CD14-positive monocyte (primary cell): ENCODE results near the gene FSD1. TPM values are rescaled to one million over a fixed set of nuclear protein-coding genes. Genes with fewer than 3 reads are reported as not detected.

Source experiments
- DNase-seq, 3 donors: peaks; one replicate each; pipeline ENCODE4 v3.0.0-alpha.2; 2011 to 2022
- H2AFZ ChIP-seq: 2 replicates; pipeline ENCODE4 v1.6.0; 2012; ENCODE audit warnings: mild to moderate bottlenecking, low read depth, low read length, inconsistent platforms; ENCODE audit not compliant: insufficient read depth, poor library complexity, severe bottlenecking
- H3K27ac ChIP-seq, 2 donors: 1 replicate in 1 of 2; 2 replicates in 1 of 2; pipeline ENCODE4 v1.5.1; 2012 to 2013; ENCODE audit warnings: low read length in 2 of 2, control low read depth in 1 of 2, inconsistent platforms in 1 of 2, low read depth in 1 of 2, mild to moderate bottlenecking in 1 of 2
- H3K27me3 ChIP-seq, 2 donors: one replicate each; pipeline versions ENCODE4 v1.6.0 to v1.6.1; 2011 to 2013; ENCODE audit warnings: low read length in 2 of 2; ENCODE audit not compliant: control insufficient read depth in 2 of 2, insufficient read depth in 2 of 2
- H3K36me3 ChIP-seq, 2 donors: replicated peaks in 1 of 2; 1 replicate in 1 of 2; 2 replicates in 1 of 2; pipeline versions ENCODE4 v1.5.1 to v1.6.1; 2012 to 2013; ENCODE audit warnings: low read length in 2 of 2, control low read depth in 1 of 2, inconsistent platforms in 1 of 2, mild to moderate bottlenecking in 1 of 2; ENCODE audit not compliant: insufficient read depth in 2 of 2, control insufficient read depth in 1 of 2
- H3K4me1 ChIP-seq, 2 donors: 1 replicate in 1 of 2; 2 replicates in 1 of 2; pipeline versions ENCODE4 v1.5.1 to v1.6.1; 2012 to 2013; ENCODE audit warnings: low read length in 2 of 2, control low read depth in 1 of 2, inconsistent platforms in 1 of 2, mild to moderate bottlenecking in 1 of 2, moderate library complexity in 1 of 2; ENCODE audit not compliant: insufficient read depth in 2 of 2, control insufficient read depth in 1 of 2
- H3K4me2 ChIP-seq: replicated peaks from 2 replicates; pipeline ENCODE3; 2012; ENCODE audit warnings: low read length, moderate library complexity, mild to moderate bottlenecking; ENCODE audit not compliant: poor library complexity, severe bottlenecking; ENCODE audit errors: extremely low read depth
- H3K4me3 ChIP-seq, 3 experiments: fragments of 200-600 bp in 1 of 3; sonication (generic) in 1 of 3; replicated peaks in 1 of 3; 1 replicate in 2 of 3; 2 replicates in 1 of 3; pipeline ENCODE4 v1.5.1; 2011 to 2013; ENCODE audit warnings: low read length in 3 of 3, mild to moderate bottlenecking in 3 of 3, control low read depth in 2 of 3, low read depth in 2 of 3, inconsistent platforms in 1 of 3, moderate library complexity in 1 of 3
- H3K79me2 ChIP-seq: 2 replicates; pipeline ENCODE4 v1.6.0; 2012; ENCODE audit warnings: mild to moderate bottlenecking, control low read depth, inconsistent platforms, low read length, moderate library complexity; ENCODE audit not compliant: insufficient read depth
- H3K9ac ChIP-seq: 2 replicates; pipeline ENCODE4 v1.6.0; 2017; ENCODE audit warnings: low read length, mild to moderate bottlenecking; ENCODE audit not compliant: insufficient read depth, poor library complexity, severe bottlenecking
- H3K9me3 ChIP-seq, 2 donors: replicated peaks in 1 of 2; 1 replicate in 1 of 2; 2 replicates in 1 of 2; pipeline versions ENCODE4 v1.5.1 to v1.6.1; 2012 to 2013; ENCODE audit warnings: low read length in 2 of 2, control low read depth in 1 of 2; ENCODE audit not compliant: control insufficient read depth in 1 of 2, insufficient read depth in 1 of 2
- H4K20me1 ChIP-seq: 2 replicates; pipeline ENCODE4 v1.6.0; 2012; ENCODE audit warnings: mild to moderate bottlenecking, low read length, control low read depth, moderate library complexity; ENCODE audit not compliant: insufficient read depth
- H3K27ac Mint-ChIP-seq, 7 donors: one replicate each; pipeline ENCODE4 v1.8.0; 2020; ENCODE audit warnings: mild to moderate bottlenecking in 7 of 7, mixed read lengths in 7 of 7, moderate library complexity in 6 of 7, inconsistent platforms in 2 of 7
- H3K27me3 Mint-ChIP-seq, 3 donors: one replicate each; pipeline ENCODE4 v1.8.0; 2021 to 2022; ENCODE audit warnings: low read depth in 3 of 3, mild to moderate bottlenecking in 3 of 3, mixed read lengths in 3 of 3, moderate library complexity in 3 of 3, inconsistent platforms in 1 of 3
- H3K36me3 Mint-ChIP-seq, 2 donors: one replicate each; pipeline ENCODE4 v1.8.0; 2020; ENCODE audit warnings: mixed read lengths in 2 of 2, inconsistent platforms in 1 of 2, mild to moderate bottlenecking in 1 of 2
- H3K4me1 Mint-ChIP-seq: one replicate; pipeline ENCODE4 v1.8.0; 2020; ENCODE audit warnings: mild to moderate bottlenecking, mixed read lengths
- H3K4me3 Mint-ChIP-seq, 2 donors: one replicate each; pipeline ENCODE4 v1.8.0; 2020; ENCODE audit warnings: mild to moderate bottlenecking in 2 of 2, mixed read lengths in 2 of 2, moderate library complexity in 1 of 2
- H3K9me3 Mint-ChIP-seq, 7 donors: one replicate each; pipeline ENCODE4 v1.8.0; 2020 to 2022; ENCODE audit warnings: mixed read lengths in 7 of 7, mild to moderate bottlenecking in 6 of 7, moderate library complexity in 6 of 7, inconsistent platforms in 2 of 7
- WGBS: methylation state at CpG from one replicate; pipeline ENCODE4 v1.1.5; 2013; ENCODE audit warnings: missing lambda C conversion rate; ENCODE audit not compliant: insufficient coverage; 5-methylcytosine and 5-hydroxymethylcytosine counted together
- intact Hi-C, 2 donors: fragments of 100-400 bp; cut with micrococcal nuclease; formaldehyde crosslinking; loops; one replicate each; pipeline versions ENCODE4 v1.15.0 to v1.15.1; 2023
- polyA plus RNA-seq, 3 donors: library from polyadenylated mRNA; depleted of rRNA in 1 of 3; unstranded in 2 of 3; stranded (reverse) in 1 of 3; fragments of 300-500 nt in 2 of 3; fragments of >200 nt in 1 of 3; fragmentation: Illumina TruSeq in 2 of 3; gene quantifications; 1 replicate in 2 of 3; 2 replicates in 1 of 3; pipeline ENCODE4 v1.2.3, GENCODE V29; 2012 to 2021
- TF ChIP-seq, protein P1 (sequence below): fragments of 200-600 bp; IDR thresholded peaks from one replicate; pipeline ENCODE4 v1.8.0; 2022; ENCODE audit warnings: antibody characterized with exemption, mild to moderate bottlenecking

The FSD1 gene
- polyA plus RNA-seq, 3 donors: 0.39 TPM; not detected in 2

DNA sequence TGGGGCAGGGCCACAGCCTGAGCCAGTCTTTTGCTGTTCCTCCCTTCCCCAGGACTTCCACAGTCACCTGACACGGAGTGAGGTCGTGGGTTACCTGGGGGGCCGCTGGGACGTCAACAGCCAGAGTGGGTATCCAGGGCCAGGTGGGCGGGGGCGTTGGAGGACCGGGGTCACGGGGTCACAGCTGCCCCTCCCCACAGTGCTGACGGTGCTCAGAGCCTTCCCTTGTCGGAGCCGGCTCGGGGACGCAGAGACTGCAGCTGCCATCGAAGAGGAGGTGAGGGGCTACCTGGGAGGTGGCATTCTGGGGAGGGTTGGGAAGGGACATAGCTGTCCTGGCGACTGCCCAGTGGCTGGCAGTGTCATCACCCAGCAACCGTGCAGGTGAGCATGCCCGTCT lies 50.5 kb downstream of the FSD1 start:
- Histone ChIP-seq H3K4me2 (no peak overlapping the region), H3K27me3 (no peaks in the 10 kb centered on the region), H3K79me2 (no peaks in the 10 kb centered on the region), H4K20me1 (peaks cover 21% of the 10 kb centered on the region), H3K27ac (no peak overlapping the region), H3K4me1 (no peaks in the 10 kb centered on the region), H3K36me3 (peaks cover 28 to 62% of the 10 kb centered on the region in 2 donors), H3K9me3 (no peaks in the 10 kb centered on the region), H3K4me3 (no peak overlapping the region), H2AFZ (no peak overlapping the region), H3K9ac (no peak overlapping the region)
- Mint-ChIP-seq H3K4me3 (no peak overlapping the region), H3K4me1 (peaks cover 1% of the 10 kb centered on the region), H3K27me3 (peaks cover 0 to 3% (median 0%) of the 10 kb centered on the region in 3 donors), H3K36me3 (peaks cover 21 to 63% of the 10 kb centered on the region in 2 donors), H3K9me3 (no peaks in the 10 kb centered on the region), H3K27ac (no peak overlapping the region)
- intact Hi-C loops: loop anchor here (5.0 kb wide), 2 partner anchors 88 to 108 kb away; partner anchors contain the start of gene YJU2 (in 1 of the 2)
- TF ChIP-seq, protein P1, sequence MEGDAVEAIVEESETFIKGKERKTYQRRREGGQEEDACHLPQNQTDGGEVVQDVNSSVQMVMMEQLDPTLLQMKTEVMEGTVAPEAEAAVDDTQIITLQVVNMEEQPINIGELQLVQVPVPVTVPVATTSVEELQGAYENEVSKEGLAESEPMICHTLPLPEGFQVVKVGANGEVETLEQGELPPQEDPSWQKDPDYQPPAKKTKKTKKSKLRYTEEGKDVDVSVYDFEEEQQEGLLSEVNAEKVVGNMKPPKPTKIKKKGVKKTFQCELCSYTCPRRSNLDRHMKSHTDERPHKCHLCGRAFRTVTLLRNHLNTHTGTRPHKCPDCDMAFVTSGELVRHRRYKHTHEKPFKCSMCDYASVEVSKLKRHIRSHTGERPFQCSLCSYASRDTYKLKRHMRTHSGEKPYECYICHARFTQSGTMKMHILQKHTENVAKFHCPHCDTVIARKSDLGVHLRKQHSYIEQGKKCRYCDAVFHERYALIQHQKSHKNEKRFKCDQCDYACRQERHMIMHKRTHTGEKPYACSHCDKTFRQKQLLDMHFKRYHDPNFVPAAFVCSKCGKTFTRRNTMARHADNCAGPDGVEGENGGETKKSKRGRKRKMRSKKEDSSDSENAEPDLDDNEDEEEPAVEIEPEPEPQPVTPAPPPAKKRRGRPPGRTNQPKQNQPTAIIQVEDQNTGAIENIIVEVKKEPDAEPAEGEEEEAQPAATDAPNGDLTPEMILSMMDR: no peak
- 96% methylated on average over 14 of the region's 17 CpGs for WGBS
- DNase-seq: no peak

DNA sequence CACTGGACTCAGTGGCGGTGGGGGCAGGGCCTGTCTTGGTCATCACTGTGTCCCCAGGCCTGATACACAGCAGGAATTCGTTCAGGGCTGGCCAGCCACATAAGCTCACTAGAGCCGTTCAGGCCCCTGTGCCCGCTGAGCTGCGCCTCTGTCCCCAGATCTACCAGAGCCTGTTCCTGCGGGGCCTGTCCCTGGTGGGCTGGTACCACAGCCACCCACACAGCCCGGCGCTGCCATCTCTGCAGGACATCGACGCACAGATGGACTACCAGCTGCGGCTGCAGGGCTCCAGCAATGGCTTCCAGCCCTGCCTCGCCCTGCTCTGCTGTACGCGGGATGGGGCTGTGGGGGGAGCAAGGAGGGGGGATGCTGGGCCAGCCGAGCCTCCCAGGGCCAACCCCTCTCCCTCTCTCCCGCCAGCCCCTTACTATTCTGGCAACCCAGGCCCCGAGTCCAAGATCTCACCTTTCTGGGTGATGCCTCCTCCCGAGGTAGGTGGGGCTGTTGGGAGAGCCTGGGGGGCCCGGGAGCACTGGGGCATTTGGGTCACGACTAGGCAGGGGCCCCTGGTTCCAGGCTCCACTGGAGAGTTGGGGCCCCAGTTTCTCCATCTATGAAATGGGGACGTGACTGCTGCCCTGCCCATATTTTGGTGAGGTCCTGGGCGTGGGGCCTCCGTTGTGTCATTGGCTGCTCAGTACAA lies 52.8 kb downstream of the FSD1 start:
- 93% methylated on average over 14 of the region's 23 CpGs for WGBS
- Mint-ChIP-seq H3K4me3 (no peak overlapping the region), H3K9me3 (no peaks in the 10 kb centered on the region), H3K36me3 (peaks cover 25 to 69% of the 10 kb centered on the region in 2 donors), H3K27me3 (peaks cover 0 to 2% (median 0%) of the 10 kb centered on the region in 3 donors), H3K4me1 (no peaks in the 10 kb centered on the region), H3K27ac (peak overlapping the region in 1 of 7 donors; percentile 50)
- DNase-seq: no peak
- Histone ChIP-seq H3K9me3 (no peaks in the 10 kb centered on the region), H3K4me3 (no peak overlapping the region), H4K20me1 (peaks cover 42% of the 10 kb centered on the region), H3K9ac (no peak overlapping the region), H2AFZ (no peak overlapping the region), H3K27me3 (no peaks in the 10 kb centered on the region), H3K4me1 (no peaks in the 10 kb centered on the region), H3K36me3 (peaks cover 49 to 71% of the 10 kb centered on the region in 2 donors), H3K79me2 (no peaks in the 10 kb centered on the region), H3K4me2 (no peak overlapping the region), H3K27ac (no peak overlapping the region)
- intact Hi-C loops: no loop called here
- TF ChIP-seq, protein P1: no peak
